ENCODE data around the gene RCVRN. TPM values are rescaled to one million over a fixed set of nuclear protein-coding genes. Genes with fewer than 3 reads are reported as not detected.

Gene RCVRN
- total and polyA plus RNA-seq, 8 donors: 0.18 to 0.75 TPM; not detected in 6

- no peaks in the 10 kb centered on the region for H3K4me1 ChIP-seq
- H3K36me3 ChIP-seq: no peaks in the 10 kb centered on the region
- intact Hi-C loops (cut with DNase I; ENCODE audit: low total_unique reads): no loop called here
- H3K27ac ChIP-seq: no peak overlapping the region
- H3K9me3 ChIP-seq: peaks cover 0 to 20% (median 7%) of the 10 kb centered on the region in 4 donors
- TF ChIP-seq EP300 (IDR thresholded peaks at IDR 0.05) (no peak), CTCF (IDR thresholded peaks at IDR 0.05) (no peak), POLR2AphosphoS5 (IDR thresholded peaks at IDR 0.05) (no peak), POLR2A (IDR thresholded peaks at IDR 0.05) (no peak)
- H3K4me3 ChIP-seq: no peak overlapping the region
- no peaks in the 10 kb centered on the region for H3K27me3 ChIP-seq
- WGBS, 5 donors: 66 to 94% (median 86%) methylated on average over 4 of the region's 4 CpGs
- no peak for DNase-seq
Observed at GRCh38 chr17:9855036-9855435, 50.0 kb downstream of the RCVRN start.

GRCh38 chr17:9854255-9854654 is 50.8 kb downstream of the RCVRN start:
- intact Hi-C loops (cut with DNase I; ENCODE audit: low total_unique reads): no loop called here
- TF ChIP-seq EP300 (IDR thresholded peaks at IDR 0.05) (no peak), POLR2A (IDR thresholded peaks at IDR 0.05) (no peak), CTCF (IDR thresholded peaks at IDR 0.05) (no peak), POLR2AphosphoS5 (IDR thresholded peaks at IDR 0.05) (no peak)
- Histone ChIP-seq H3K27ac (no peak overlapping the region), H3K4me1 (no peaks in the 10 kb centered on the region), H3K27me3 (no peaks in the 10 kb centered on the region), H3K36me3 (no peaks in the 10 kb centered on the region), H3K4me3 (no peak overlapping the region), H3K9me3 (peaks cover 0 to 15% (median 6%) of the 10 kb centered on the region in 4 donors)
- 72 to 84% (median 76%) methylated on average over 5 of the region's 5 CpGs for WGBS, 5 donors
- no peak for DNase-seq

GRCh38 chr17:9850151-9850550 is 54.9 kb downstream of the RCVRN start:
- Histone ChIP-seq H3K36me3 (no peaks in the 10 kb centered on the region), H3K27me3 (no peaks in the 10 kb centered on the region), H3K9me3 (no peaks in the 10 kb centered on the region), H3K4me1 (no peaks in the 10 kb centered on the region), H3K27ac (no peak overlapping the region), H3K4me3 (no peak overlapping the region)
- no peak for TF ChIP-seq POLR2AphosphoS5 (IDR thresholded peaks at IDR 0.05)
- TF ChIP-seq CTCF (IDR thresholded peaks at IDR 0.05): no peak
- no peak for TF ChIP-seq POLR2A (IDR thresholded peaks at IDR 0.05)
- no peak for TF ChIP-seq EP300 (IDR thresholded peaks at IDR 0.05)
- intact Hi-C loops (cut with DNase I; ENCODE audit: low total_unique reads): no loop called here
- no peak for DNase-seq
- 81 to 85% (median 84%) methylated on average over 5 of the region's 5 CpGs for WGBS, 5 donors

Other genes with a start within 250 kb of the RCVRN start
- gene DHRS7C, start 113.7 kb downstream of the RCVRN start, total RNA-seq: not detected
- not detected for gene DHRS7C, start 113.7 kb downstream of the RCVRN start, polyA plus RNA-seq
- not detected for gene GSG1L2, start 83.2 kb downstream of the RCVRN start, total RNA-seq
- not detected for gene GSG1L2, start 83.2 kb downstream of the RCVRN start, polyA plus RNA-seq
- gene GLP2R, start 79.3 kb downstream of the RCVRN start, total RNA-seq: 10 to 100 TPM in 1 of 5 donors, 1 to 10 TPM in 4; 1.2 to 15.4 (median 5.1) TPM
- 1 to 10 TPM in 2 of 3 donors, under 1 TPM in 1; 0.40 to 9.8 (median 6.4) TPM for gene GLP2R, start 79.3 kb downstream of the RCVRN start, polyA plus RNA-seq